ENCODE measurements around the gene TAMM41.

- TF ChIP-seq MXI1 (IDR thresholded peaks at IDR 0.05; ENCODE audit: borderline replicate concordance, low read depth, low read length), result no peak
- TF ChIP-seq, protein P1, sequence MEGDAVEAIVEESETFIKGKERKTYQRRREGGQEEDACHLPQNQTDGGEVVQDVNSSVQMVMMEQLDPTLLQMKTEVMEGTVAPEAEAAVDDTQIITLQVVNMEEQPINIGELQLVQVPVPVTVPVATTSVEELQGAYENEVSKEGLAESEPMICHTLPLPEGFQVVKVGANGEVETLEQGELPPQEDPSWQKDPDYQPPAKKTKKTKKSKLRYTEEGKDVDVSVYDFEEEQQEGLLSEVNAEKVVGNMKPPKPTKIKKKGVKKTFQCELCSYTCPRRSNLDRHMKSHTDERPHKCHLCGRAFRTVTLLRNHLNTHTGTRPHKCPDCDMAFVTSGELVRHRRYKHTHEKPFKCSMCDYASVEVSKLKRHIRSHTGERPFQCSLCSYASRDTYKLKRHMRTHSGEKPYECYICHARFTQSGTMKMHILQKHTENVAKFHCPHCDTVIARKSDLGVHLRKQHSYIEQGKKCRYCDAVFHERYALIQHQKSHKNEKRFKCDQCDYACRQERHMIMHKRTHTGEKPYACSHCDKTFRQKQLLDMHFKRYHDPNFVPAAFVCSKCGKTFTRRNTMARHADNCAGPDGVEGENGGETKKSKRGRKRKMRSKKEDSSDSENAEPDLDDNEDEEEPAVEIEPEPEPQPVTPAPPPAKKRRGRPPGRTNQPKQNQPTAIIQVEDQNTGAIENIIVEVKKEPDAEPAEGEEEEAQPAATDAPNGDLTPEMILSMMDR (conservative IDR thresholded peaks at IDR 0.05; ENCODE audit: low read depth, low read length), result no peak
- TF ChIP-seq, protein P2, sequence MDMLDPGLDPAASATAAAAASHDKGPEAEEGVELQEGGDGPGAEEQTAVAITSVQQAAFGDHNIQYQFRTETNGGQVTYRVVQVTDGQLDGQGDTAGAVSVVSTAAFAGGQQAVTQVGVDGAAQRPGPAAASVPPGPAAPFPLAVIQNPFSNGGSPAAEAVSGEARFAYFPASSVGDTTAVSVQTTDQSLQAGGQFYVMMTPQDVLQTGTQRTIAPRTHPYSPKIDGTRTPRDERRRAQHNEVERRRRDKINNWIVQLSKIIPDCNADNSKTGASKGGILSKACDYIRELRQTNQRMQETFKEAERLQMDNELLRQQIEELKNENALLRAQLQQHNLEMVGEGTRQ (IDR thresholded peaks at IDR 0.05; ENCODE audit: low read depth, low read length), result no peak
- no peak for TF ChIP-seq POLR2A (IDR thresholded peaks at IDR 0.05; ENCODE audit: low read depth, low read length)
- TF ChIP-seq FOS (IDR thresholded peaks at IDR 0.05; ENCODE audit: low read depth, low read length), result no peak
- TF ChIP-seq SMC3 (IDR thresholded peaks at IDR 0.05; ENCODE audit: low read depth, low read length), result no peak
- peak; percentile 90 for TF ChIP-seq CEBPB (IDR thresholded peaks at IDR 0.05; ENCODE audit: low read depth, low read length)
- no peak for TF ChIP-seq NFE2L2 (IDR thresholded peaks at IDR 0.05; ENCODE audit: low read depth, low read length)
- peak; percentile 90 for TF ChIP-seq BHLHE40 (IDR thresholded peaks at IDR 0.05; ENCODE audit: low read depth, low read length)
- no peak for TF ChIP-seq CHD1 (IDR thresholded peaks at IDR 0.05; ENCODE audit: low read depth, low read length)
- no peak for TF ChIP-seq RFX5 (IDR thresholded peaks at IDR 0.05; ENCODE audit: low read depth, low read length)
These were observed 81.7 kb downstream of the TAMM41 start for GRCh38 chr3:11764931-11765363.
